ENCODE results near the gene OOSP3.

The OOSP3 gene

GRCh38 chr11:59938132-59938531, 59.5 kb downstream of the OOSP3 start, which contains the start of gene OOSP1:
OOSP1 (plus strand) TSS chr11:59938432; CDS start chr11:59938455, 23 bp downstream.
- no peak within 1 kb of the TSS for H3K27ac ChIP-seq
- TF ChIP-seq ZFX (IDR thresholded peaks at IDR 0.05), result no peak
- TF ChIP-seq, protein P1, sequence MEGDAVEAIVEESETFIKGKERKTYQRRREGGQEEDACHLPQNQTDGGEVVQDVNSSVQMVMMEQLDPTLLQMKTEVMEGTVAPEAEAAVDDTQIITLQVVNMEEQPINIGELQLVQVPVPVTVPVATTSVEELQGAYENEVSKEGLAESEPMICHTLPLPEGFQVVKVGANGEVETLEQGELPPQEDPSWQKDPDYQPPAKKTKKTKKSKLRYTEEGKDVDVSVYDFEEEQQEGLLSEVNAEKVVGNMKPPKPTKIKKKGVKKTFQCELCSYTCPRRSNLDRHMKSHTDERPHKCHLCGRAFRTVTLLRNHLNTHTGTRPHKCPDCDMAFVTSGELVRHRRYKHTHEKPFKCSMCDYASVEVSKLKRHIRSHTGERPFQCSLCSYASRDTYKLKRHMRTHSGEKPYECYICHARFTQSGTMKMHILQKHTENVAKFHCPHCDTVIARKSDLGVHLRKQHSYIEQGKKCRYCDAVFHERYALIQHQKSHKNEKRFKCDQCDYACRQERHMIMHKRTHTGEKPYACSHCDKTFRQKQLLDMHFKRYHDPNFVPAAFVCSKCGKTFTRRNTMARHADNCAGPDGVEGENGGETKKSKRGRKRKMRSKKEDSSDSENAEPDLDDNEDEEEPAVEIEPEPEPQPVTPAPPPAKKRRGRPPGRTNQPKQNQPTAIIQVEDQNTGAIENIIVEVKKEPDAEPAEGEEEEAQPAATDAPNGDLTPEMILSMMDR (conservative IDR thresholded peaks at IDR 0.05), result no peak

- TF ChIP-seq ZFX (IDR thresholded peaks at IDR 0.05), result no peak
- TF ChIP-seq, protein P1 (conservative IDR thresholded peaks at IDR 0.05), result no peak
Measured at GRCh38 chr11:59938718-59939117, 60.1 kb downstream of the OOSP3 start.

DNA sequence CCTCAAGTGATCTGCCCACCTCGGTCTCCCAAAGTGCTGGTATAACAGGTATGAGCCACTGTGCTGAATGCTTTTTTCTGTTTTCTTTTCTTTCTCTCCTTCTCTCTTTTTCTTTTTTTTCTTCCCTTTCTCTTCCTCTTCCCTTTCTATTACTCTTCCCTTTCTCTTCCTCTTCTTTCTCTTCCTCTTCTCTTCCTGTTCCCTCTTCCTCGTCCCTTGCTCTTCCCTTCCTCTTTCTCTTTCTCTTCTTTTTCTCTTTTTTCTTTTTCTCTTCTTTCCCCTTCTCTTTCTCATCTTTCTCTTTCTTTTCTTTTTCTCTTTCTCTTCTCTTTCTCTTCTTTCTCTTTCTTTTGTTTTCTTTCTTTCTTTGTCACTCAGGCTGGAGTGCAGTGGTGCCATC, 60.9 kb downstream of the OOSP3 start:
- H3K27ac ChIP-seq, result no peak overlapping the region
- TF ChIP-seq, protein P1 (conservative IDR thresholded peaks at IDR 0.05), result no peak
- TF ChIP-seq ZFX (IDR thresholded peaks at IDR 0.05), result no peak

More at GRCh38 chr11:59938718-59939117, 60.1 kb downstream of the OOSP3 start:
- no peak overlapping the region for H3K27ac ChIP-seq

GRCh38 chr11:59941091-59941490, 62.5 kb downstream of the OOSP3 start:
- H3K27ac ChIP-seq, result no peak overlapping the region
- no peak for TF ChIP-seq ZFX (IDR thresholded peaks at IDR 0.05)
- TF ChIP-seq, protein P1 (conservative IDR thresholded peaks at IDR 0.05), result no peak

- TF ChIP-seq, protein P1 (conservative IDR thresholded peaks at IDR 0.05), result no peak
- no peak for TF ChIP-seq ZFX (IDR thresholded peaks at IDR 0.05)
- no peak overlapping the region for H3K27ac ChIP-seq
Measured at GRCh38 chr11:59943997-59944714, 65.6 kb downstream of the OOSP3 start.

DNA sequence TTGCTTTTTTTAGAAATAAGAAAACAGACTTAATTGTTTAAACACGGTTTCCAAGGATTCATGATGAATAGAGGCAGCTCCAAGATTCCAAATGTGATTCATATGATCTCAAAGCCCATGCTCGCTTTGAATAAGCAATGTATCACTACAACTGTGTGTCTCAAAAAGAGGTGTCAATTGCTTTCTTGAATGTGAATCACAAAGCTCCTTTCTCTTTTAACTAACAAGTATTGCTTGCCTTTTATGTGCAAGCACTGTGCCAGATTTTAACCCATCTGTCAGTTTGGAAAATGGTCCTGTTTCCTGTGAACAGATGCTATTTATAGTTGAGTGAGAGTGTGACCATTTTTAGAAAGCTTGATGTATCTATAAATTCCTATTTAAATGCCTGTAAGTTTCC, 66.1 kb downstream of the OOSP3 start:
- H3K27ac ChIP-seq, result no peak overlapping the region

More for the DNA sequence above, 66.1 kb downstream of the OOSP3 start:
- TF ChIP-seq, protein P1 (conservative IDR thresholded peaks at IDR 0.05), result no peak
- no peak for TF ChIP-seq ZFX (IDR thresholded peaks at IDR 0.05)

Data from C4-2B (cell line).